A673 (cell line): ENCODE measurements around the gene MRPL2. TPM values are rescaled to one million over a fixed set of nuclear protein-coding genes. Genes with fewer than 3 reads are reported as not detected.

Experiments
- BruUV-seq: library from RNA; stranded (reverse); fragments of 400-500 nt; replicated peaks from 2 replicates; lab custom pipeline; 2021; lab: Mats Ljungman, UMichigan
- CTCF ChIA-PET: fragments of 300-600 bp; sonication (Branson Sonifier 250); formaldehyde crosslinking; loops from one replicate; lab custom pipeline; 2022; ENCODE audit warnings: antibody characterized with exemption; lab: Charles Lee
- POLR2A ChIA-PET: fragments of 300-600 bp; sonication (Branson Sonifier 250); formaldehyde crosslinking; loops from one replicate; lab custom pipeline; 2022; ENCODE audit warnings: antibody characterized with exemption; ENCODE audit not compliant: low non-redundant PET; lab: Charles Lee
- DNase-seq: peaks from one replicate; pipeline ENCODE4 v3.0.0-alpha.2; 2015; ENCODE audit warnings: low spot score
- H3K27ac ChIP-seq: fragments of 200-600 bp; sonication (generic); 2 replicates; pipeline ENCODE4 v1.5.1; 2016; ENCODE audit warnings: mixed run types, low read depth, mild to moderate bottlenecking, mixed read lengths, antibody characterized with exemption, low read length; ENCODE audit not compliant: poor library complexity, severe bottlenecking
- H3K27me3 ChIP-seq: fragments of 200-600 bp; sonication (generic); replicated peaks from 2 replicates; pipeline ENCODE4 v1.6.1; 2017; ENCODE audit warnings: mixed run types, low read depth, mild to moderate bottlenecking, mixed read lengths, antibody characterized with exemption, low read length; ENCODE audit not compliant: insufficient read depth, poor library complexity
- H3K36me3 ChIP-seq: fragments of 200-600 bp; sonication (generic); 2 replicates; pipeline ENCODE4 v1.6.1; 2016; ENCODE audit warnings: mixed run types, mild to moderate bottlenecking, mixed read lengths, antibody characterized with exemption, low read length; ENCODE audit not compliant: insufficient read depth, poor library complexity, severe bottlenecking
- H3K4me1 ChIP-seq: fragments of 200-600 bp; sonication (generic); 2 replicates; pipeline ENCODE4 v1.6.1; 2017; ENCODE audit warnings: mixed run types, mild to moderate bottlenecking, mixed read lengths, antibody characterized with exemption, low read length; ENCODE audit not compliant: insufficient read depth, poor library complexity, severe bottlenecking
- H3K4me3 ChIP-seq: fragments of 200-600 bp; sonication (generic); 2 replicates; pipeline ENCODE4 v1.5.1; 2016; ENCODE audit warnings: low read depth, mixed run types, mild to moderate bottlenecking, mixed read lengths, low read length; ENCODE audit not compliant: poor library complexity, severe bottlenecking
- H3K9me3 ChIP-seq: fragments of 200-600 bp; sonication (generic); 2 replicates; pipeline ENCODE4 v1.6.1; 2016; ENCODE audit warnings: mixed run types, low read depth, mild to moderate bottlenecking, mixed read lengths, antibody characterized with exemption, low read length; ENCODE audit not compliant: poor library complexity, severe bottlenecking
- CTCF ChIP-seq: fragments of 300-800, 200-600 bp; sonication (generic); conservative IDR thresholded peaks from 2 replicates; pipeline ENCODE4 v1.5.1; 2017; ENCODE audit warnings: low read depth, mild to moderate bottlenecking, antibody characterized with exemption, low read length, moderate library complexity, mixed read lengths
- EZH2 ChIP-seq: fragments of 200-600 bp; sonication (generic); IDR thresholded peaks from 2 replicates; pipeline ENCODE4 v1.6.1; 2017; ENCODE audit warnings: borderline replicate concordance, low read depth, mild to moderate bottlenecking, mixed read lengths, antibody characterized with exemption, low read length; ENCODE audit not compliant: poor library complexity, severe bottlenecking
- intact Hi-C: fragments of 100-400 bp; cut with micrococcal nuclease; formaldehyde crosslinking; loops from one replicate; pipeline ENCODE4 v1.10.0; 2022; ENCODE audit not compliant: unreplicated experiment
- total RNA-seq: library from RNA; stranded (reverse); gene quantifications from 2 replicates; pipeline ENCODE4 v1.2.3, GENCODE V29; 2021

Gene MRPL2
- total RNA-seq, 1 experiment from 2014 or later = 95.8 TPM

- TSS peak; percentile 25 for BruUV-seq
- DNase-seq = peak; percentile 30
- H3K36me3 ChIP-seq = peaks cover 33% of the 10 kb centered on the region
- no peaks in the 10 kb centered on the region for H3K9me3 ChIP-seq
- TF ChIP-seq EZH2 (no peak), CTCF (no peak)
- CTCF ChIA-PET = no interaction called here
- peaks cover 24% of the 10 kb centered on the region for H3K4me1 ChIP-seq
- POLR2A ChIA-PET = no interaction called here
- H3K27ac ChIP-seq = peak overlapping the region; percentile 93
- peak overlapping the region; percentile 83 for H3K4me3 ChIP-seq
- no peaks in the 10 kb centered on the region for H3K27me3 ChIP-seq
- intact Hi-C loops = no loop called here
Measured at GRCh38 chr6:43052842-43053544, 6.2 kb downstream of the MRPL2 start.

- no peak for DNase-seq
- BruUV-seq = no TSS peak
- Histone ChIP-seq H3K36me3 (peaks cover 40% of the 10 kb centered on the region), H3K9me3 (no peaks in the 10 kb centered on the region), H3K4me3 (peak overlapping the region; percentile 83), H3K4me1 (peaks cover 24% of the 10 kb centered on the region), H3K27me3 (no peaks in the 10 kb centered on the region), H3K27ac (peak overlapping the region; percentile 93)
- intact Hi-C loops = no loop called here
- ChIA-PET CTCF (no interaction called here), POLR2A (no interaction called here)
- no peak for TF ChIP-seq EZH2
Measured at GRCh38 chr6:43052225-43052841, 6.9 kb downstream of the MRPL2 start.

GRCh38 chr6:43050981-43051380 lies 8.3 kb downstream of the MRPL2 start:
- H3K27ac ChIP-seq = no peak overlapping the region
- H3K4me3 ChIP-seq = no peak overlapping the region
- ChIA-PET POLR2A (no interaction called here), CTCF (no interaction called here)
- peaks cover 24% of the 10 kb centered on the region for H3K4me1 ChIP-seq
- no peaks in the 10 kb centered on the region for H3K27me3 ChIP-seq
- TF ChIP-seq CTCF = no peak
- TF ChIP-seq EZH2 = no peak
- intact Hi-C loops = no loop called here
- DNase-seq = no peak
- no TSS peak for BruUV-seq
- peaks cover 51% of the 10 kb centered on the region for H3K36me3 ChIP-seq
- H3K9me3 ChIP-seq = no peaks in the 10 kb centered on the region
